NCI-H2196 treated with DMSO at 0.1 percent for 48 hours (cell line): Measurements from ENCODE around the gene WDR7.

ENCODE experiments used
- DNase-seq: peaks from one replicate; lab custom pipeline; 2025; ENCODE audit not compliant: unreplicated experiment; lab: John Stamatoyannopoulos, UW

Gene WDR7

GRCh38 chr18:56650944-56651770 lies at the start of gene WDR7:
WDR7 (plus strand) TSS chr18:56651359; CDS start chr18:56672516, 21,157 bp downstream.
- DNase-seq = peak; percentile 96

DNA sequence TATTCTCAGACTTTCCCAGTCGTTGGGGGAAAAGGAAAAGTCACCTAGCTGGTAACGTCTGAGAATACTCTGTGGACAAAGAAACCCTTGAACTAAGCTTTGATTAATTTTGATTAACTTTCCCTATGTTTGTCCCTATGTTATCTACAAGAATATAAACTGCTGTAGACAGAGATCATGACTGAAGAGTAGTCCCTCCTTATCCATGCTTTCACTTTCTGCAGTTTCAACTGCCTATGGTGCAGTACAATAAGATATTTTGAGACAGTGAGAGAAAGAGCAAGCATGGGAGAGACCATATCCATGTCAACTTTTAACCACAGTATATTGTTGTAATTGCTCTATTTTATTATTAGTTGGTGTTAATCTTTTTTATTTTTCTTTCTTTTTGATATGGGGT lies 44.5 kb upstream of the WDR7 start:
- no peak for DNase-seq

- DNase-seq = no peak
These were observed 35.2 kb upstream of the WDR7 start for GRCh38 chr18:56615738-56616520.

GRCh38 chr18:56627991-56628390 lies 23.2 kb upstream of the WDR7 start:
- DNase-seq = no peak

DNA sequence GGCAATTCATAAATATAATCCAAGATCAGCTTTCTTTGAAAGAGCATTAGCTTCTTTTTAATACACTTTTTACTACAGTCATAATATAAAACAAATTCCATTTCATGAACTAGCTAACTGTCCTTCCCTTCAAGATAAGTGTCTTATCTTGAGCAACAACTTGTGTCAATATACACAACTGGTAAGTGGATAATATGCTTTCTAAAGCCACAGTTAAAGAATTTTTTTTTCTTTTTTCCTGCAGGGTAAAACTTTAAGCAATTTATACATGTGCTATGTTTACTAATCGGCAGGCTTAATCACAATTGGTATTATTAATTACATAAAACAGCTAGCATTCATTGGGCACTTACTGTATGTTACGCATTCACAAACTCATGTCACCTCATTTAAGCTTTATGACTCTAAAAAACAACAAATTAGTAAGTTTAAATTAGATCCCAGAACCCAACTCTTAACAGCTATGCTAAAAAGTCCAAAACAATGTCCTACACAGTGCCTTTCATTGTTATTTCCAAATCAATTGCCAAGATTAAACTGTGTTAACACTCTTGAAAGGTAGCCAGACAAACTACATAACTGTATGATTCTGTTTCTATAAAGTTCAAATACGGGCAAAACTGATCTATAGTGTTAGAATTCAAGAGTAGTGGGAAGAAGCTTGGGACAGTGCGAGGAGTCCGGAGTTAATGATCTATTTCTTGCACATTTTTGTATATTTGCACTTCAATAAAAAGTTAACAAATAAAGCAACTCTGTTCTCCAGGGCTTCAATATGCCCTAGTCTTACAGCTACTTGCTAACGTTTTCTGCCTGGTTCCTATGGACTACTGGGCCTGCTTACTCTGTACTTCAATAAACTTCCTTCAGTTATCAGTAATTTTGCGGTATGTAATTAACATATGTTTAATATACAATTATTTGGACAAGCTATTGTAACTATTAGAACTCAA lies 18.8 kb upstream of the WDR7 start:
- no peak for DNase-seq

DNA sequence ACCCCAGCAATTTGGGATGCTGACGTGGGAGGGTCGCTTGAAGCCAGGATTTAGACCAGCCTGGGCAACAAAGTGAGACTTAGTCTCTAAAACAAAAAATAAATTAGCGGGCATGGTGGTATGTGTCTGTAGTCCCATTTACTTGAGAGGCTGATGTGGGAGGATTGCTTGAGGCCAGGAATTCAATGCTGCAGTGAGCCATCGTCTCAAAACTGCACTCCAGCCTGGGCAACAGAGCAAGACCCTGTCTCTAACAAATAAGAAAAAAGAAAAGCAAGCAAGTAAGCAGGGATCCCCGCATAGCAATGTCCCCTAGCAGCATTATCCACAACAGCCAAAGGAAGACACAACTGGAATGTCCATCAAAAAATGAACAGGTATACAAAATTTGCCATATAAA lies 16.2 kb upstream of the WDR7 start:
- no peak for DNase-seq

DNA sequence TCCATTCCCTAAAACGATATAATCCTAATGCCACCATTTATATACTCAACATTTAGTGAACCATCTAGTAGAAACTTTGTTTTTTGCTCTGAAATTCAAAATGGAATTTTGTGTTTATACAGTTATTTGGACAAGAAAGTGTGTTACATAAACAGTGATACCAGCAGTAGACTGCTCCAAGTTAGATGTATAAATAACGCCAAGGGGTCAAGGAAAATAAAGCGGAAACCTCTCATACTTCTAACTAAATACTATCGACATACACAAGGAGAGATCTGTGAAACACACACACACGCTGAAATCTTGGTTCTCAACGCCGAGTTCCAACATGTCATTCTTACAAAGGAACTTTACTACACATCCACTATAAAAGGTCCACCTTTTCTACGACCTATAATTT lies 14.0 kb upstream of the WDR7 start:
- DNase-seq = no peak

DNA sequence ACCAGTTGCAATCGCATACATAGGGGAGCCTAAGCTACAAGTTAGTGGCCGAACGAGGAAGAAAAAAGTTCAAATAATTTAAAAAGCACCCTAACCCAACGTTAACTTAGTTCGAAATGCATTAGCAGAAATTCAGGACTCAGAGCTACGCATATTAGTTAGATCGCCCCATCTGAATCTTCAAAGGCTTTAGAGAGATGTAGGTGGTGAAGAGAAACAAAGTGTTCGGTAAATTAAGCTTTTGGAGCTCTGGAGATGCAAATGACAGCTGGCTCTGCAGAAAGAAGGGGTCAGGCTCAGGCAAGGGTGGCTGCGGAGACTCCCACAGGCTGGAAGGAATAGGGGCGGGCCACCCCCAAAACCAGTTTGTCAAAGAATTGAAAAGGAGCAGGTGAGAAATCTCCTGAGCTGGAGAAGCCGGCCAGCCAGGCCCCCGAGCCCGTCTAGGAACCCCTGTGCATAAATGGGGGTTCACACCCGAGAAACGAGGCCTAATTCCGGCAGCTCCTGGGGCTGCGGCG lies 13.4 kb upstream of the WDR7 start:
- DNase-seq = no peak

GRCh38 chr18:56638232-56639103 lies 12.7 kb upstream of the WDR7 start, which contains the start of gene TXNL1:
TXNL1 (minus strand) TSS chr18:56638592; CDS start chr18:56638440, 152 bp downstream.
- DNase-seq = peak; percentile 94

GRCh38 chr18:56639104-56639381 lies 12.1 kb upstream of the WDR7 start:
- DNase-seq = no peak

- DNase-seq = no peak
These were observed 11.6 kb upstream of the WDR7 start for GRCh38 chr18:56639571-56639970.

DNA sequence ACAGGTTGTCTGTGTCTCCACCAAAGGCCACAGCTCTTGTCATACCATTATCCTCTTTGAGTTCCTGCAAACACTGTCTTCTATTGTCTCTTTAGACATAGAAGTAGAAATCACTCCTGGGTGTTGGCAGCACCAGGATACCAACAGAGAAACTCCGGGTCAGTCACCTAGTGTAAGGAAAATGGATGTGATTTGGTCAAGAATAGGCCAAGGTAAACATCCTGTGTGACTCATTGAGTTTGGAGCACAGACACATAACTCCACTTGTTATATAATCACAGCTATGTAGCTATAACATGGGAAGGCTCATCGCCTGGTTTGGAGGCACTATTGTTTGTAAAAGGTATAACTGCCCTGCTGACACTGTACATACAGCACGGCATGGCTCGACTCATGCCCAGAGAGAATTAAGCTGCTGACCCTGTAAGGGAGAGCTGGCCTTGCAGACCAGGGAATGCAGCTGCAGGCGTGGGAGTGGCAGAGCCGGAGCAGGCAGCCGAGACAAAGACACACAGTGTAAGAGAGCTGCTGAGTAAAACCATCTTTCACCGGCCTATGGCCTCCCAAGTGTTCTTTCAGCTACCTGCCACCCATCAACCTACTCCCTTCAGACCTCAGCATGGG lies 9.3 kb upstream of the WDR7 start:
- DNase-seq = no peak

- no peak for DNase-seq
These were observed 7.8 kb upstream of the WDR7 start for GRCh38 chr18:56643381-56643780.

DNA sequence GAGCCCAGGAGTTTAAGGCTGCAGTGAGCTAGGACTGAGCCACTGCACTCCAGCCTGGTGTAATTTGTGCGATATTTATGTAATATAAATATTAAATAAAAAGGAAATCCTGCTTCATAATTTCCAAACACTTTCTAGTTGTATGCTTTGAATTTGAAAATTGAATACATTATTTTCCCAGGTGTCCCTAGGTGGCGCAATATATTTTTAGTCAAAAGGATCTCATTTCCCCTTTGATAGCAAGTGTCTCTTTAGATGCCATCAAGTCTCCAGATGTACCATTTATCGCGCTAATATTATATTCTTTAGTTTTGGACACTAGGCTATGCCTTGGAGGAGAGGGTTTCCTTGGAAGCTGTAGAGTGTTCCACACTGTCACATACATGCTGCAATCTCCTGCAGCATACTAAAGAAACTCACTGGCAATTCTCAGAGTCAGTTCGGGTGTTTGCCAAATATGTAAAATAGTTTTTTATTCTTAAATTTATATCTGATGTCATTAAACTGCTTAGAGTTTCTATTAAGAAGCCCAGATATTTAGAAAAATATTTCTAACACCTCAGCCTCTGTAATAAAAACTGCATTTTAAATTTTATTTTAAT lies 5.6 kb upstream of the WDR7 start:
- DNase-seq = no peak

- DNase-seq = no peak
These were observed 4.1 kb upstream of the WDR7 start for GRCh38 chr18:56647071-56647470.

DNA sequence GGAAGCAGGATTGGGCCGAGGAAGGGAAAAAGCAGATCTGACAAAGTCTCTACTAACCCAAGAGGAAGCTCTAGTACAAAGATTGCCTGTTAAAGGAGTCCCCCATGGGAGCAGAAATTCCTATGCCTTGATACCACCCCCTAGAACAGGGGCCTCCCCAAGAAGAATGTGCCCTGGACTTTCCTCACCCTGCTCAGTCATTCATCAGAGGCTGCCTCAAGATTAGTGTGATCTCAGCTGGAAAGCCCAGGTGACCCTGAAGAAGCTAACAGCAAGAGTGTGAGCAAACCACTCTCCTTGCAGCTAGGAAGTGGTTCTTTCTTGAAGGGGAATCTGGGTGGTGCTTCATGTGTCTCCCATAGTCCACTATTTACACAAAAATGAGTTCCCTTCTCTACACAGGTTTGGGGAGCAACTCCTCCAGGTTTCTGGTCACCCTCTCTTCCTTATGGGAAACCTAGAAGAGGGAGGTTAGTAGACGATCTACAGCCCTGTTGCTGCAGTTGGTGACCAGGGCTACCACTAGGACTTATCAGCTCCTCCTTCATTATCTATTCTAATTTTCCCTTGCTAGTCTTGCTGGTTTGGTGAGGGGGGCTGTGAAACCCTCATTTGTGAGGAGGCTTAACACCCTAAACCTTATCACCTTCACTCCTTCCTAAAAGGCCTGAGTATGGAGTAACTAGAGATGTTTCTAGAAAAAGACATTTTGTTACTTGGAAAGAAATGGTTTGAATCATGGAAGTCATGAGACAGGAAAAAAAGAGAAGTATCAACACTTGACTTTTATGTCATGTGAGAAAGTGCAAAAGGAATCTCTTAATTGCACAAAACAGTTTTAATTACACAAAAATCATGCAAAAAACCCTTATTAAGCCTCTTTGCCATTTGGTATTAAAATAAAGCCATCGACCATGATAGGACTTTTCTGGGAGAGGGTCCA lies 2.9 kb upstream of the WDR7 start:
- DNase-seq = no peak

DNA sequence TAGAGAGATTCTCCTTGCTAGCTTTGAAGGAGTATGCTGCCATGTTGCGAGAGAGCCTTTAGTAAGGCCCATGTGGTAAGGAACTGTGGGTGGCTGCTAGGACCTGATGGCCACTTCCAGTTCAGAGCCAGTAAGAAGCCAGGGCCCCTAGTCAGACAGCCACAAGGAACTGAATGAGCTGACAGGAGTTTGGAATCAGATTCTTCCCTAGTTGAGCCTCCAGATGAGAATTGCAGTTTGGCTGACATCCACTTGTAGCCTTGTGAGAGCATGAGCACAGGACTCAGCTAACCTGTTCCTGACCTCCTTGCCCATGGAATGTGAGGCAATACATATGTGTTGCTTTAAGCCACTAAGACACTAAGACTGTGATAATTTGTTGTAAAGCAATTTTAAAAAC lies 1.2 kb upstream of the WDR7 start:
- DNase-seq = no peak

DNA sequence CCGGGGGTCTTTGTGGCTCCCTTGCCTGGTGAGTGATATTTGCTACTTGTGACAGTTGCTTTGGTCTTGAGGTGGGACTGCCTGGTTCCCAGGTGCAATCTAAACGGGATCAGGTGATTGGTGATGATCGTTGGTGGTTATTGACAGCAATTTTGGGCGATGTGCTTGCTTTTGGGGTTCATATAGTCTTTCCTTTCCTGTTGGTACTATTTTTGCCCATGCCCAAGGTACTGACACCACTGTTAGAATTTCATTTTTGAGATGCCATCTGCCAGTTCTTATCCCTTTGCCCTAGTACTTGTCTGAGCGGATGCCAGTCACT lies 573 bp downstream of the WDR7 start:
- DNase-seq = no peak
